K562 (cell line): ENCODE results near the gene GAB2. TPM values are rescaled to one million over a fixed set of nuclear protein-coding genes. Genes with fewer than 3 reads are reported as not detected.

Source experiments
- ATF1 ChIP-seq, 2 experiments: fragments of 450-650 bp in 1 of 2; IDR thresholded peaks; 2 replicates each; pipeline ENCODE4 v1.6.1; 2016; ENCODE audit warnings: missing compliant biosample characterization in 1 of 2, missing genetic modification characterization in 1 of 2
- KLF6 ChIP-seq: fragments of 250-450 bp; sonication (Bioruptor Pico); IDR thresholded peaks from 2 replicates; pipeline ENCODE4 v1.4.0; 2020; ENCODE audit warnings: mild to moderate bottlenecking, moderate library complexity, borderline replicate concordance
- SAP30 ChIP-seq: fragments of 200-600 bp; sonication (generic); IDR thresholded peaks from 2 replicates; pipeline ENCODE4 v1.6.1; 2012; ENCODE audit warnings: borderline replicate concordance, low read depth, mild to moderate bottlenecking, moderate library complexity, low read length, control low read depth, inconsistent platforms; ENCODE audit not compliant: insufficient read depth, poor library complexity, severe bottlenecking
- UBTF ChIP-seq, 2 experiments: IDR thresholded peaks; 2 replicates each; pipeline ENCODE4 v1.6.1; 2012; ENCODE audit warnings: improper control_type of control experiment in 2 of 2, low read depth in 2 of 2, low read length in 2 of 2, borderline replicate concordance in 1 of 2
- ZNF175 ChIP-seq: fragments of 200-800 bp; sonication (Bioruptor generic); IDR thresholded peaks from 2 replicates; pipeline ENCODE4 v1.6.1; 2016; ENCODE audit warnings: low read depth, mild to moderate bottlenecking, missing genetic modification characterization, missing compliant biosample characterization
- ZNF766 ChIP-seq: fragments of 200-800 bp; sonication (Bioruptor generic); conservative IDR thresholded peaks from 2 replicates; pipeline ENCODE4 v1.6.1; 2016; ENCODE audit warnings: missing genetic modification characterization, missing compliant biosample characterization
- polyA plus RNA-seq, 8 experiments: library from polyadenylated mRNA; depleted of rRNA in 4 of 8; stranded (reverse) in 5 of 8; unstranded in 3 of 8; fragments of >200 nt; fragmentation: Nextera tagmentation in 2 of 8; fragmentation: Illumina TruSeq in 1 of 8; extraction: Ambion mirVana in 2 of 8; extraction: Trizol in 1 of 8; gene quantifications; 2 replicates each; pipeline versions ENCODE4 v1.2.1 to v1.2.3, GENCODE V29; 2011 to 2014; ENCODE audit warnings: inconsistent platforms in 1 of 8, missing spikeins in 1 of 8
- total RNA-seq, 7 experiments: library from RNA; depleted of rRNA in 6 of 7; stranded (reverse); fragments of >200 nt in 6 of 7; fragmentation: Illumina TruSeq in 2 of 7; extraction: Trizol in 2 of 7; gene quantifications; 2 replicates each; pipeline versions ENCODE4 v1.2.1 to v1.2.3, GENCODE V29; 2011 to 2021; ENCODE audit warnings: low replicate concordance in 1 of 7
- TF ChIP-seq, protein P1 (sequence below): fragments of 450-650 bp; conservative IDR thresholded peaks from 2 replicates; pipeline ENCODE4 v1.6.1; 2016; ENCODE audit warnings: missing genetic modification characterization, low read depth, mild to moderate bottlenecking, control low read depth, missing compliant biosample characterization
- TF ChIP-seq, protein P2 (sequence below): fragments of 450-650 bp; formaldehyde crosslinking; IDR thresholded peaks from 2 replicates; pipeline ENCODE4 v1.4.0; 2020; ENCODE audit warnings: mild to moderate bottlenecking, moderate library complexity

Gene GAB2
- total and polyA plus RNA-seq, 9 of the 15 experiments (the other 6 are each of a cell fraction or from before 2014, with no cell fraction given), result 2.3 to 35.2 (median 16.1) TPM

GRCh38 chr11:78314762-78315161, 102.9 kb downstream of the GAB2 start (continued):
- TF ChIP-seq, protein P1, sequence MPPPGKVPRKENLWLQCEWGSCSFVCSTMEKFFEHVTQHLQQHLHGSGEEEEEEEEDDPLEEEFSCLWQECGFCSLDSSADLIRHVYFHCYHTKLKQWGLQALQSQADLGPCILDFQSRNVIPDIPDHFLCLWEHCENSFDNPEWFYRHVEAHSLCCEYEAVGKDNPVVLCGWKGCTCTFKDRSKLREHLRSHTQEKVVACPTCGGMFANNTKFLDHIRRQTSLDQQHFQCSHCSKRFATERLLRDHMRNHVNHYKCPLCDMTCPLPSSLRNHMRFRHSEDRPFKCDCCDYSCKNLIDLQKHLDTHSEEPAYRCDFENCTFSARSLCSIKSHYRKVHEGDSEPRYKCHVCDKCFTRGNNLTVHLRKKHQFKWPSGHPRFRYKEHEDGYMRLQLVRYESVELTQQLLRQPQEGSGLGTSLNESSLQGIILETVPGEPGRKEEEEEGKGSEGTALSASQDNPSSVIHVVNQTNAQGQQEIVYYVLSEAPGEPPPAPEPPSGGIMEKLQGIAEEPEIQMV (tag), result peak; percentile 70
- TF ChIP-seq ATF1 (CRISPR knock-in tag; IDR thresholded peaks at IDR 0.05), result no peak
- 0 out of 2 replicates have a peak, but pooled peaks have one; percentile 29 for TF ChIP-seq ATF1 (tag; IDR thresholded peaks at IDR 0.05)
- 0 out of 2 replicates have a peak, but pooled peaks have one; percentile 64 for TF ChIP-seq KLF6 (CRISPR knock-in tag)
- TF ChIP-seq ZNF175 (CRISPR knock-in tag), result 0 out of 2 replicates have a peak, but pooled peaks have one; percentile 18
- no peak for TF ChIP-seq ZNF766 (CRISPR knock-in tag)
- no peak for TF ChIP-seq SAP30
- TF ChIP-seq, protein P2, sequence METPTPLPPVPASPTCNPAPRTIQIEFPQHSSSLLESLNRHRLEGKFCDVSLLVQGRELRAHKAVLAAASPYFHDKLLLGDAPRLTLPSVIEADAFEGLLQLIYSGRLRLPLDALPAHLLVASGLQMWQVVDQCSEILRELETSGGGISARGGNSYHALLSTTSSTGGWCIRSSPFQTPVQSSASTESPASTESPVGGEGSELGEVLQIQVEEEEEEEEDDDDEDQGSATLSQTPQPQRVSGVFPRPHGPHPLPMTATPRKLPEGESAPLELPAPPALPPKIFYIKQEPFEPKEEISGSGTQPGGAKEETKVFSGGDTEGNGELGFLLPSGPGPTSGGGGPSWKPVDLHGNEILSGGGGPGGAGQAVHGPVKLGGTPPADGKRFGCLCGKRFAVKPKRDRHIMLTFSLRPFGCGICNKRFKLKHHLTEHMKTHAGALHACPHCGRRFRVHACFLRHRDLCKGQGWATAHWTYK (CRISPR knock-in tag), result peak; percentile 76; the same call in 1 of the 2 replicates
- no peak for TF ChIP-seq UBTF (IDR thresholded peaks at IDR 0.05; ENCODE audit: borderline replicate concordance in 1 of 2, low read depth in 2 of 2, low read length in 2 of 2)
